ENCODE data around the gene NME7. TPM values are rescaled to one million over a fixed set of nuclear protein-coding genes. Genes with fewer than 3 reads are reported as not detected.
"Not testable (repeated sequence)": the region's sequence is repeated elsewhere in the genome, so short reads cannot be mapped to it uniquely, and the experiment has no call there.

Gene NME7
- 13.4 TPM for total RNA-seq

- peak; percentile 99 for DNase-seq
These were observed at the start of gene NME7, which contains the start of gene BLZF1 for GRCh38 chr1:169367686-169368405. NME7 (minus strand) TSS chr1:169367797; CDS start chr1:169367710, 87 bp downstream. BLZF1 (plus strand) TSS chr1:169368195; CDS start chr1:169369523, 1,328 bp downstream.

GRCh38 chr1:169414952-169415351, 47.4 kb upstream of the NME7 start:
- no peak for DNase-seq

- not testable (repeated sequence) for DNase-seq
These were observed 40.7 kb upstream of the NME7 start for GRCh38 chr1:169408340-169408739.

- not testable (repeated sequence) for DNase-seq
These were observed 35.0 kb upstream of the NME7 start for GRCh38 chr1:169402578-169402977.

GRCh38 chr1:169395955-169396354, 28.4 kb upstream of the NME7 start:
- DNase-seq, result no peak

- DNase-seq, result no peak
These were observed 24.8 kb upstream of the NME7 start for GRCh38 chr1:169392406-169392805.

GRCh38 chr1:169390303-169390702, 22.7 kb upstream of the NME7 start:
- DNase-seq, result no peak

GRCh38 chr1:169387399-169387798, 19.8 kb upstream of the NME7 start:
- no peak for DNase-seq

GRCh38 chr1:169383449-169383848, 15.9 kb upstream of the NME7 start:
- no peak for DNase-seq

GRCh38 chr1:169381162-169381561, 13.6 kb upstream of the NME7 start:
- DNase-seq, result no peak

- DNase-seq, result no peak
These were observed 3.8 kb upstream of the NME7 start for GRCh38 chr1:169371404-169371803.

- no peak for DNase-seq
These were observed 791 bp upstream of the NME7 start for GRCh38 chr1:169368406-169368769.

GRCh38 chr1:169367096-169367685, 406 bp downstream of the NME7 start:
- DNase-seq, result no peak

- DNase-seq, result no peak
These were observed 2.6 kb downstream of the NME7 start for GRCh38 chr1:169364948-169365347.

- DNase-seq, result no peak
These were observed 4.4 kb downstream of the NME7 start for GRCh38 chr1:169363046-169363730.

GRCh38 chr1:169361281-169361680, 6.3 kb downstream of the NME7 start:
- DNase-seq, result no peak

- no peak for DNase-seq
These were observed 7.2 kb downstream of the NME7 start for GRCh38 chr1:169360415-169360814.

- peak; percentile 84 for DNase-seq
These were observed 19.1 kb downstream of the NME7 start for GRCh38 chr1:169348383-169349036.

- DNase-seq, result no peak
These were observed 19.8 kb downstream of the NME7 start for GRCh38 chr1:169347688-169348382.

GRCh38 chr1:169346036-169346589, 21.5 kb downstream of the NME7 start:
- no peak for DNase-seq

- DNase-seq, result no peak
These were observed 22.1 kb downstream of the NME7 start for GRCh38 chr1:169345511-169345910.

GRCh38 chr1:169342096-169342495, 25.5 kb downstream of the NME7 start:
- not testable (repeated sequence) for DNase-seq

All from tongue (tissue), 2 donors.